Fibroblast of villous mesenchyme (primary cell): Measurements from ENCODE around the gene SLC7A11. TPM values are rescaled to one million over a fixed set of nuclear protein-coding genes. Genes with fewer than 3 reads are reported as not detected.

Experiments
- DNase-seq: peaks from one replicate; pipeline ENCODE4 v3.0.0-alpha.2; 2010; ENCODE audit warnings: low read depth
- H3K4me3 ChIP-seq: 2 replicates; pipeline ENCODE4 v1.5.1; 2011; ENCODE audit warnings: low read depth, mild to moderate bottlenecking, low read length
- total RNA-seq: library from RNA; depleted of rRNA; stranded (reverse); fragments of >200 nt; gene quantifications from 2 replicates; pipeline ENCODE4 v1.2.3, GENCODE V29; 2012
- TF ChIP-seq, protein P1 (sequence below): IDR thresholded peaks from 2 replicates; pipeline ENCODE4 v1.5.1; 2012; ENCODE audit warnings: low read depth, mild to moderate bottlenecking, low read length; ENCODE audit not compliant: insufficient read depth

The SLC7A11 gene
- total RNA-seq, 1 donor = 94.1 TPM

DNA sequence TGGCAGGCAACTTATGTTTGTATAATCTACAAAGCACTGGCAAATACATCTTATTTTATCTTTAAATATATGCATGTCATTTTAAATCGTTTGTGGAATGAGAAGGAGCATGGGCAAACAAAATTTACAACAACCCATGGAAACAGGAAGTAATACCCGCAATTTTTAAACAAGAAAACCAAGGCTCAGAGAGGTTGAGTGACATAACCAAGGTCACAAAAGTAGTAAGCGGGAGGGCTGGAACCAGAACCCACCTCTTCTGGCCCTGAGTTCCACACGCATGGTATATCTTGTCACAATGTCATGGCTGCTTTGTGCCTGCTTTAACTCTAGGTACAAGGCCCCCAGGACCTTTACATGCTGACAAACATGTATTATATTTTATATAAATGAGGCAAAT lies 52.9 kb downstream of the SLC7A11 start:
- no peak overlapping the region for H3K4me3 ChIP-seq
- DNase-seq = no peak
- TF ChIP-seq, protein P1, sequence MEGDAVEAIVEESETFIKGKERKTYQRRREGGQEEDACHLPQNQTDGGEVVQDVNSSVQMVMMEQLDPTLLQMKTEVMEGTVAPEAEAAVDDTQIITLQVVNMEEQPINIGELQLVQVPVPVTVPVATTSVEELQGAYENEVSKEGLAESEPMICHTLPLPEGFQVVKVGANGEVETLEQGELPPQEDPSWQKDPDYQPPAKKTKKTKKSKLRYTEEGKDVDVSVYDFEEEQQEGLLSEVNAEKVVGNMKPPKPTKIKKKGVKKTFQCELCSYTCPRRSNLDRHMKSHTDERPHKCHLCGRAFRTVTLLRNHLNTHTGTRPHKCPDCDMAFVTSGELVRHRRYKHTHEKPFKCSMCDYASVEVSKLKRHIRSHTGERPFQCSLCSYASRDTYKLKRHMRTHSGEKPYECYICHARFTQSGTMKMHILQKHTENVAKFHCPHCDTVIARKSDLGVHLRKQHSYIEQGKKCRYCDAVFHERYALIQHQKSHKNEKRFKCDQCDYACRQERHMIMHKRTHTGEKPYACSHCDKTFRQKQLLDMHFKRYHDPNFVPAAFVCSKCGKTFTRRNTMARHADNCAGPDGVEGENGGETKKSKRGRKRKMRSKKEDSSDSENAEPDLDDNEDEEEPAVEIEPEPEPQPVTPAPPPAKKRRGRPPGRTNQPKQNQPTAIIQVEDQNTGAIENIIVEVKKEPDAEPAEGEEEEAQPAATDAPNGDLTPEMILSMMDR = no peak

DNA sequence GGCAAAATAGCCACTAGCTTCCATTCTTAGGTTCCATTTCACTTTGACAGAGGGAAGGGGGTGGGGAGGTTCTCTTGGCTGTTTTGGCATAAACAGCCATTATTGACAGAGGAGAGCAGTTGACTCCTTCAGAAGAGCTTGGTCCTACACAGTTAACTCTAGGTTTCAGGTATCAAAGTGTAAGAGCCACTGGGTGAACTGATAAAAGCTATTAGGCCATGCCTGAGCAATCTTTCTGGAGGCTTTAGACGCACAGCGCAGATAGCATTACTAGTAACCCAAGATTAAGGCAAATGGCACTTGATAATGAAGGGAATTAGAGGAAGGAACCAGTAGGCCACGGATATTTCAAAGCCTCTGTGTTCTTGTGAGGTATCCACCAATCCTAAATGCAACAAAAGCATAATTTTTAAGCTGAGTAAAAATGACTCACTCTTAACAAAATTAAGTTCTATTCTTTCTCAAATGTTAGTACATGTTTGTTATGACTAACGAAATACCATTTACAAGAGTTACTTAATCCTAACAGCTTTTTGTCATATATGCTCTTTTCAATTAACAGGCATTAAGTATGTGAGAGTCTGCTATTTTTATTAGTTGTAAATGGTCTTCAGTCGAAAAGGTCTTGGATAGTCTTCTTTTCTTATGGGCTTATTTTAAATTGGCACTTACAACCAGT lies 53.6 kb downstream of the SLC7A11 start:
- peak; percentile 25 for DNase-seq
- TF ChIP-seq, protein P1 = no peak
- H3K4me3 ChIP-seq = no peak overlapping the region

DNA sequence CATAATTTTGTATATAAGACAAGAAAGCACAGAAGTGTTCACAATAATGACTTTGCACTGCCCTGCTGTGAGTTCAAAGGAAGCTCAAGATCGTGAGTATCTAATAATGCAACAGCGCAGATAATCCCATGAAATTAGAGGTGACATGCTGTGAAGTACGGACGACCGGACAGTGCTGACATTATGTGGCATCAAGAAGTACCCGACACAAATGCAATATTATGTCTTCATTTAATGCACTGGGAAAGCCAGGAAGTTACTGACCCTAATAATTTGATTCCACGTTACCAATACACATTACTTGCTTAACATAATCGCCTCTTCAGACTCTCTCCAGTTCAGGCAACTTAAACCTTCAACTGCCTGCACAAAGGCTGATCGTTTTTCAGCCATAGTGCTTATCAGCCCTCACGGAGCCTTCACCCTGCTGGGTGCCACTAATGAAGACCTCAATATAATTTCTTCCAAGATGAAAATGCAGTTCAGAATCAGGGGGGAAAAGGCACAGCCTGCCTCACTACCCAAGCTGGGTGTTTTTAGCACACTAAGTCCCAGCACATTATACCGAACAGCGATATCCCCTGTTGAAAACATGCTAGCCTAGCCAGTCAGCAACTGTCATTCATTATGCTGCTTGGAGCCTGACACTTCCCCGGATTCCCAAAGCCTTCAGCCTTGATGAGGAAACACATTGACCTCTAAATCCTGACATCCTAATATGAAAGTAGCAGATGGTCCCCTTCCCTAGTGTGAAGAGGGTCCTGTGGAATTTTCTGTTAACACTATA lies 56.1 kb downstream of the SLC7A11 start:
- TF ChIP-seq, protein P1 = no peak
- no peak overlapping the region for H3K4me3 ChIP-seq
- no peak for DNase-seq

DNA sequence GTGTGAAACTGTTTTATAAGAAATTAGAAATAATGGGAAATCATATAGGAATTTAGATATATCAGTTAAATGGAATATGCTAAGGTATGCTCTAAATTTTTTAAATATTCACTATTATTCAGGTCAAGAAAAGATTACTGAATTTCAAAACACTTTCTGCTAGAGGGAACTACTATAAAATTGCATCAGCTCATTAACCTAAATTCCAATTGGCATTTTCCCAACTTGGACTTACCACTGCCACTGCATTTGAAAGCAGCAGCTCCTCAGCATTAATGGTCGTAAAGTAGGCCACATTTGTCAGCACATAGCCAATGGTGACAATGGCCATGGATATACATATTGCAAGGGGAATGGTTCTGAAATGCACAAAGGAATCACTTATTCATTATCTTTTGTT lies 57.3 kb downstream of the SLC7A11 start:
- peak; percentile 58 for DNase-seq
- TF ChIP-seq, protein P1 = no peak
- no peak overlapping the region for H3K4me3 ChIP-seq

DNA sequence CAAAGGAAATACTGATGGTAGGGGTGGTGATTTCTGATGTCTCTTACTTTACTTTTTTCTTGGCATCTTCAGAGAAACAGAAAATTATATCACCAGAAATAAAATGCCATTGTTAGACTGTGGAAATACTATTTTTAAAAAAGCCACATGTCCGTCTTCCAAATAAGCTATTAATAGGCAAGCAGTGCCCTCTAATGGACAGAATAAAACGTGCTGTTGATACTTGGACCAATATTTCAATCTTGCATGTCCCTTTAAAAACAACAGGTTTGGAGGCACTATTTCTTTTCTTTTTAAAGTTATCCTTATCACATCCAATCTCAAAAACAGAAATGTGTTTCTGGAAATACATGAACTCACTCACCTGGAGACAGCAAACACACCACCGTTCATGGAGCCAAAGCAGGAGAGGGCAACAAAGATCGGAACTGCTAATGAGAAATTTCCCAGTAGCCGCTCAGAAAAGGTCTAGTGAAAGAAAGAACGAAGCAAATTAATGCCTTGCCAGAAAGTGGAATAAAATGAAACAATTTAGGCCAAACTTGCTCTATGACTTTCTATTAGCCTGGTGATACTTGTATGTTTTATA lies 59.2 kb downstream of the SLC7A11 start:
- TF ChIP-seq, protein P1 = peak; percentile 61
- no peak overlapping the region for H3K4me3 ChIP-seq
- DNase-seq = peak; percentile 83

DNA sequence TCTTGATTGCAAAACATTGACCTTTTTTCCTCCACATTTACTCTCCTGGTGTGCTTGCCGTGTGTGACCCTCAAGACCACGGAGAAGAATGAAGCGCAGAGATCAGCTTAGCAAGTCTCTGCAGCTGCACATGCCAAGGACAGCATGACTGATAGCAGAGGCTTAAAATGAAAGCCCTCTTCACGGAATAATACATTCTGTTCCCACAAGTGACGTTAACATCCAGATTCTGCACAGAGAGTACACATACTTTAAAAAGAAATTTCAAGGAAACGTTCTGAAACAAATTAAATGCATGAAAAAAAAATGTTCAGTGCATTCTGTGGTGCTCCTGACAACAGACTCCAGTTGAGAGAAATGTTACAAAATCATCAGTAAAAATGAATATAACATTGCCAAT lies 60.9 kb downstream of the SLC7A11 start:
- H3K4me3 ChIP-seq = no peak overlapping the region
- TF ChIP-seq, protein P1 = no peak
- peak; percentile 97 for DNase-seq
